HG03558 (cell line): ENCODE data around the gene ATE1.

Experiments used
- ATAC-seq: cut with Tn5 transposase; IDR thresholded peaks from one replicate; pipeline ENCODE4 v1.9.1; 2021; ENCODE audit warnings: moderate number of reproducible peaks; ENCODE audit not compliant: unreplicated experiment; ENCODE audit errors: extremely low read depth

Gene ATE1

GRCh38 chr10:121753726-121754476, 173.9 kb downstream of the ATE1 start:
- peak; percentile 87 for ATAC-seq

GRCh38 chr10:121751191-121751760, 176.6 kb downstream of the ATE1 start:
- no peak for ATAC-seq

DNA sequence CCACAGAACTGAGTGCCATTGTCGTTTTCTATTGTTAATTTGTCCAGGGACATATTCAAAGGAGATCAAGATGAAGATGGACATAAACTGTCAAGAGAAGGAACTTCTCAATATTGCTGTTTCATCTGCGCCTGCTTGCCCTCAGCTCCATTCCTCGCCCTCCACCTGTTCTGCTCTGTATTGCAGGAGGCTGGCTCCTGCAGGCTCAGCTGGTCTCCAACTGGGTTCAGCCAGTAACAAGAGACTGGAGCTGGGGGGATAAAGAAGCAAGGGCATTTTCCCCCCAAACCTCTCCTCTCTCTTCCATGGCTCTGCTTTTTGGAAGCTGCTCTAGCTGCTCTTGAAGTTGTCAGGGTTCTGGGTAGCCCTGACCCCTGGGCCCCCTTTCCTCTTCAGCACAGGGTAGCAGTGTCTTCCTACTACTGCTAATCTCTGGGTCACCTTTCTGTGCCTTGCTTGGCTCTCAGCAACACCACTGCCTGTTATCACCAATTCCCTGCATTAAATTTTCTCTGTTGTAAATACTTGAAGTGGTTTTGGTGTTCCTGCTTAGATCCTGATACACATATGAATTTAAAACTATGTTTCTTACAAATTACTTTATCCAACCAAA, 180.6 kb downstream of the ATE1 start:
- no peak for ATAC-seq

- no peak for ATAC-seq
Observed at GRCh38 chr10:121741248-121741792, 186.5 kb downstream of the ATE1 start.

DNA sequence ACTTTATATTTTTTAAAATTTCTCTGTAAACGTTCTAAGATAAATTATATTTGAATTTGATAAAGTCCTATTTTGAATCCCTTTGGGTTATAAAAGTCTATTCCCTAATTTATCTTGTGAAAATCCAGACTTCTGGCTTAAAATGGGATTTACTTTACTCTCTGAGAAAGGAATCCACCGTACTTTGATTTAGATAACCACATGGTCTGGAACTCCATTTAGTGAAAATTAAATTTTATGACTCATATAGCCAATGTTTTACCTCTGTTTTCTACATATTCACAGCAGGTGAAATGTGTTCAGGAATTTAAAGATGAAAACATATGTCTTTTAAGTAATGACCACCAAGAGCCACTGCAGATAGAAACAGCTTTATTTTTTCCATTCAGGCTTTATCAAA, 187.8 kb downstream of the ATE1 start:
- ATAC-seq: no peak

- ATAC-seq: no peak
Observed at GRCh38 chr10:121739114-121739513, 188.7 kb downstream of the ATE1 start.

GRCh38 chr10:121736315-121737130, 191.3 kb downstream of the ATE1 start:
- no peak for ATAC-seq

DNA sequence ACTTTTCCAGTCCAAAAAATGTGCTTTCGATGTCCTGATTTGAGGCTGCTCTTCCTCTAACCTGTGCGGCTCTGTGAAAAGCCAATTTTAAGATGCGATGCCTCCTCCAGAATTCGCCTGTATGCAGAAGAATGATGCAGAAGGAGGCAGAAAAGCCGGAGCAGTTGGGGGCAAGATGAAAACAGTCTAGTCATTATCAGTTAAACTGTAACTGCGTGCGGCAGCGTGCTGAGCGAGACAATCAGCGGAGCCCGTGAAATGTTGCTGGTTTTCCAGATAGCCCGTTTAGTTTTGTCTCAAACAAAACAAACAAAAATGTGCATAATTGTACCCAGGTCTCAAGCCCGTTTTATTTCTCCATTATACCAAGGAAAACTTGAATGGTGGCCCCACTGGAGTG, 192.6 kb downstream of the ATE1 start:
- ATAC-seq: no peak

- no peak for ATAC-seq
Observed at GRCh38 chr10:121734589-121735045, 193.2 kb downstream of the ATE1 start.

DNA sequence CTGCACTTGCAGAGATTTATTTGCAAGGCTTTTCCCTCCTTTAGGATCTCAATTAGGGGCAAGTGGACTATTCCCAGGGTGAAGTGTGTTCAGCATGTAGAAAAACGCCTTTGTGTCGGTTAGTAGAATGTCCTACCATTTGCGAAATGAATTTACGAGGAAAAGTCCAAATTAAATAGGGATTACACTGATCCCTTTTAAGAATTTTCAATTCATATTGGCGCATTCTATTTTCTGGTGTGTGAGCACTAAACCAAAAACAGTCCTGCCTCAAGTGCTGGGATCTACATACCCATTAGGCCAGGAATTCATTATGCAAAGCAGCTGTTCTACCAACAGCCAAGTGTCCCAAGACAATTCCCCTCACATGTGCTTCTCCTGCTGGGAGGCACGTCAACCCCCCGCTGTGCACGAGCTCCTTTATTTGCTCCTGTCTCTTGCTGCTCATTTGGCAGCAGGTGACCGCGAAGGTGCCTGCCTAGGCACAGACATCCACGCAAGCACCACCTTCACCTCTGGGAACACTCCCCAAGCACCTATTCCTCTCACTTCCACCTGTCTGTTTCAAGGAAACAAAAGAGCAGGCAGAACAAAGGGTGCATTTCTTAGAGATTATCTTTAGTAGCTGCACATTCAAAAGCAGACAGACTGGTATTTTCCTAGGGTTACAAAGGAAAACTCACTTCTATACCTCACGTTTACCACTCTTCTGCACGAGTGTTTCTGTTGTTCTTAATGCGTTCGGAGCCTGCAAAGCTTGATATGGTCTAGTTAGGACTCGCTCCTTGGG, 195.0 kb downstream of the ATE1 start:
- ATAC-seq: no peak

- ATAC-seq: no peak
Observed at GRCh38 chr10:121732172-121732571, 195.7 kb downstream of the ATE1 start.

- no peak for ATAC-seq
Observed at GRCh38 chr10:121724282-121724681, 203.5 kb downstream of the ATE1 start.

- ATAC-seq: no peak
Observed at GRCh38 chr10:121722665-121723064, 205.2 kb downstream of the ATE1 start.

- no peak for ATAC-seq
Observed at GRCh38 chr10:121721257-121721656, 206.6 kb downstream of the ATE1 start.

DNA sequence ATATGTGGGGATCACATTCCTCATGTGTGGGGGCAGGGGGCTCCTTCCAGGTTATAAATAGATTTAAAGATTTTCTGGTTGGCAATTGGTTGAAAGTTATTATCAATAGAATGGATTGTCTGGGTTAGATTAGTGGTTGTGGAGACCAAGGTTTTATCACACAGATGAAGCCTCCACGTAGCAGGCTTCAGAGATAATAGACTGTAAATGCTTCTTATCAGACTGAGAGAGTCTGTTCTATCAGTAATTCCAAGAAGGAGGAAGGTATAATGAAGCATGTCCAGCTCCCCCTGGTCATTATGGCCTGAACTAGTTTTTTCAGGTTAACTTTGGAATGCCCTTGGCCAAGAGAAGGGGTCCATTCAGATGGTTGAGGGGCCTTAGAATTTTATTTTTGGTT, 211.9 kb downstream of the ATE1 start:
- ATAC-seq: no peak

- ATAC-seq: no peak
Observed at GRCh38 chr10:121715076-121715475, 212.8 kb downstream of the ATE1 start.

GRCh38 chr10:121713486-121713885, 214.3 kb downstream of the ATE1 start:
- ATAC-seq: no peak

- ATAC-seq: no peak
Observed at GRCh38 chr10:121710971-121711370, 216.9 kb downstream of the ATE1 start.

GRCh38 chr10:121710207-121710606, 217.6 kb downstream of the ATE1 start:
- no peak for ATAC-seq

- ATAC-seq: no peak
Observed at GRCh38 chr10:121709675-121710073, 218.2 kb downstream of the ATE1 start.
